GM12891 (cell line): ENCODE results near the gene AKR1C4.

Experiments
- POLR2A ChIP-seq: IDR thresholded peaks from 2 replicates; pipeline ENCODE4 v1.6.1; 2011; ENCODE audit warnings: low read depth, low read length, control low read depth
- POLR2AphosphoS5 ChIP-seq: IDR thresholded peaks from 2 replicates; pipeline ENCODE4 v1.6.1; 2011; ENCODE audit warnings: low read depth, low read length, control low read depth
- SPI1 ChIP-seq: IDR thresholded peaks from 2 replicates; pipeline ENCODE4 v1.6.1; 2011; ENCODE audit warnings: low read depth, low read length, control low read depth
- TAF1 ChIP-seq: IDR thresholded peaks from 2 replicates; pipeline ENCODE4 v1.6.1; 2011; ENCODE audit warnings: low read depth, low read length, control low read depth

GRCh38 chr10:5199398-5199797 is 2.8 kb downstream of the AKR1C4 start:
- TF ChIP-seq SPI1 (no peak), POLR2AphosphoS5 (no peak), POLR2A (no peak), TAF1 (no peak)
